ENCODE measurements around the gene ZNF582. TPM values are rescaled to one million over a fixed set of nuclear protein-coding genes. Genes with fewer than 3 reads are reported as not detected.
"Not testable (repeated sequence)": the region's sequence is repeated elsewhere in the genome, so short reads cannot be mapped to it uniquely, and the experiment has no call there.

The ZNF582 gene
- total and polyA plus RNA-seq, 12 donors: 3.6 to 9.7 (median 7.0) TPM

DNA sequence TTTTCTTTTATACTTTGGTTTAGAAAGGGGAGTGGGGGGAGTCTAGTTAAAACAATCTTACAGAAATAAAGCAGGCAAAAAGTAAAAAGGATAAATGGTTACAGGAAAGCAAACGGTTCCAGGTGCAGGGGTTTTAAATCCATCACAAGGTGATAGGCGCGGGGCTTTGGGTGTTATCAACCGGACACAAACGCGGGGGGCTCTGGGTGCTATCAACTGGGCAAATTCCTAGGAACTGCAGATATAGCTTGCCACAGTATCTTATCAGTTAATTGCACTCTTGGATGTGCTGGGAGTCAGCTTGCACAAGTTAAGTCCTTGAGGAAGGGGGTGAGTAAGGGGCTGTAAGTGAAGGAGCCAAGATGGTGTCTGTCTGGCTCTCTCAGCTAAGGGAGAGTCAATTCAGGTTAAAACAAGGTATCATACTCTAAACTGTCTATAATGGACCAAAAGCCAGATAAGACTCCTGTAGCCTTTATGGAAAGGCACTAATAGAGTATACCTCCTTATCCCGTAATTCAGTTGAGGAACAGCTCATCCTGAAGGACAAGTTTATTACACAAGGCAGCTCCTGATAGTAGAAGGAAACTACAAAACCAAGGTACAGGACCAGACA, 46.1 kb downstream of the ZNF582 start:
- Histone ChIP-seq H3K4me1 (replicated peaks in 1 of 2) (no peaks in the 10 kb centered on the region), H3K4me3 (no peak overlapping the region), H3K36me3 (replicated peaks in 1 of 2) (no peaks in the 10 kb centered on the region), H3K27me3 (no peaks in the 10 kb centered on the region), H3K27ac (no peak overlapping the region), H3K9me3 (replicated peaks in 1 of 3) (no peaks in the 10 kb centered on the region)
- no peak for DNase-seq
- intact Hi-C loops (cut with DNase I): loop anchor here in 1 of 2 donors (10.0 kb wide), 1 partner anchor 272 kb away; no protein-coding TSS in a partner anchor
- TF ChIP-seq, protein P1, sequence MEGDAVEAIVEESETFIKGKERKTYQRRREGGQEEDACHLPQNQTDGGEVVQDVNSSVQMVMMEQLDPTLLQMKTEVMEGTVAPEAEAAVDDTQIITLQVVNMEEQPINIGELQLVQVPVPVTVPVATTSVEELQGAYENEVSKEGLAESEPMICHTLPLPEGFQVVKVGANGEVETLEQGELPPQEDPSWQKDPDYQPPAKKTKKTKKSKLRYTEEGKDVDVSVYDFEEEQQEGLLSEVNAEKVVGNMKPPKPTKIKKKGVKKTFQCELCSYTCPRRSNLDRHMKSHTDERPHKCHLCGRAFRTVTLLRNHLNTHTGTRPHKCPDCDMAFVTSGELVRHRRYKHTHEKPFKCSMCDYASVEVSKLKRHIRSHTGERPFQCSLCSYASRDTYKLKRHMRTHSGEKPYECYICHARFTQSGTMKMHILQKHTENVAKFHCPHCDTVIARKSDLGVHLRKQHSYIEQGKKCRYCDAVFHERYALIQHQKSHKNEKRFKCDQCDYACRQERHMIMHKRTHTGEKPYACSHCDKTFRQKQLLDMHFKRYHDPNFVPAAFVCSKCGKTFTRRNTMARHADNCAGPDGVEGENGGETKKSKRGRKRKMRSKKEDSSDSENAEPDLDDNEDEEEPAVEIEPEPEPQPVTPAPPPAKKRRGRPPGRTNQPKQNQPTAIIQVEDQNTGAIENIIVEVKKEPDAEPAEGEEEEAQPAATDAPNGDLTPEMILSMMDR (IDR thresholded peaks at IDR 0.05): no peak
- TF ChIP-seq POLR2A (IDR thresholded peaks at IDR 0.05): no peak
- WGBS, 4 donors: 70 to 84% (median 75%) methylated on average over 7 of the region's 7 CpGs

DNA sequence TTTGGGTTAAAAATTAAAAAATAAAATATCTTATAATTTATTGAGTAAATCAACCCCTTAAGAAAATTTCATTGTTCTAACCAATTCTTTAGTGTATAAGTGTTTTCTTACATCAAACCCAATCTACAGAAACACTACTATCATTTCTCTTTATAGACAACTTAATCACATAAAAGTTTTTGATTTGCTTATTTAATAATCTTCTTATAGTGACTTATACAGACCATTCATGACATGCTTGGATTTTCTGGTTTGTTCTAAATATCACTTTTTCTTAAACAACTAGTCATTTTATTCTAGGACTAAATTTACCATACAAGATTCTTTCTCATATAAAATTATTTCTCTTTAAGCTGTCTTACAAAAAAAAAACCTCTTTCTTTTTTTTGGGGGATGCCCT, 51.4 kb downstream of the ZNF582 start:
- TF ChIP-seq, protein P1 (IDR thresholded peaks at IDR 0.05): no peak
- no peak for TF ChIP-seq POLR2A (IDR thresholded peaks at IDR 0.05)
- H3K4me1 ChIP-seq (replicated peaks in 1 of 2): no peaks in the 10 kb centered on the region
- H3K4me3 ChIP-seq: no peak overlapping the region
- DNase-seq: no peak
- no peaks in the 10 kb centered on the region for H3K36me3 ChIP-seq (replicated peaks in 1 of 2)
- intact Hi-C loops (cut with DNase I): loop anchor here in 1 of 2 donors (10.0 kb wide), 1 partner anchor 267 kb away; no protein-coding TSS in a partner anchor
- no peaks in the 10 kb centered on the region for H3K9me3 ChIP-seq (replicated peaks in 1 of 3)
- no peak overlapping the region for H3K27ac ChIP-seq
- no peaks in the 10 kb centered on the region for H3K27me3 ChIP-seq

DNA sequence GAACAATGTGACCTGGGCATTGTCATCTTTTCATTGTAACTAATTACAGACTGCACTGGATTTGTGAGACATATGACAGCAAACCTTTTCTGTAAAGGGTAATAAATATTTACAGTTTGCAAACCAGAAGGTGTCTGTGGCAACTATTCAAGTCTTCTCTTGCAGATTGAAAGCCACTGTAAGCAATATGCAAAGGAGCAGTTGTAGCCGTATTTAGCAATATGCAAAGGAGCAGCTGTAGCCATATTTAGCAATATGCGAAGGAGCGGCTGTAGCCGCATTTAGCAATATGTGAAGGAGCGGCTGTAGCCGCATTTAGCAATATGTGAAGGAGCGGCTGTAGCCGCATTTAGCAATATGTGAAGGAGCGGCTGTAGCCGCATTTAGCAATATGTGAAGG, 54.3 kb downstream of the ZNF582 start:
- H3K27ac ChIP-seq; H3K4me3 ChIP-seq; DNase-seq; H3K4me1 ChIP-seq (replicated peaks in 1 of 2); H3K9me3 ChIP-seq (replicated peaks in 1 of 3); H3K27me3 ChIP-seq; H3K36me3 ChIP-seq (replicated peaks in 1 of 2); intact Hi-C loops (cut with DNase I): not testable (repeated sequence)
- WGBS, 4 donors: 95 to 100% (median 96%) methylated on average over 6 to 8 of the region's 10 CpGs

DNA sequence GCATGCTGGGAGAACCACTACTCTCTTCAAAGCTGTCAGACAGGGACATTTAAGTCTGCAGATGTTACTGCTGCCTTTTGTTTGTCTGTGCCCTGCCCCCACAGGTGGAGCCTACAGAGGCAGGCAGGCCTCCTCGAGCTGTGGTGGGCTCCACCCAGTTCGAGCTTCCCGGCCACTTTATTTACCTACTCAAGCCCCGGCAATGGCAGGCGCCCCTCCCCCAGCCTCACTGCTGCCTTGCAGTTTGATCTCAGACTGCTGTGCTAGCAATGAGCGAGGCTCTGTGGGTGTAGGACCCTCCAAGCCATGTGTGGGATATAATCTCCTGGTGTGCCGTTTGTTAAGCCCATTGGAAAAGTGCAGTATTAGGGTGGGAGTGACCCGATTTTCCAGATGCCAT, 56.3 kb downstream of the ZNF582 start:
- not testable (repeated sequence) for DNase-seq

DNA sequence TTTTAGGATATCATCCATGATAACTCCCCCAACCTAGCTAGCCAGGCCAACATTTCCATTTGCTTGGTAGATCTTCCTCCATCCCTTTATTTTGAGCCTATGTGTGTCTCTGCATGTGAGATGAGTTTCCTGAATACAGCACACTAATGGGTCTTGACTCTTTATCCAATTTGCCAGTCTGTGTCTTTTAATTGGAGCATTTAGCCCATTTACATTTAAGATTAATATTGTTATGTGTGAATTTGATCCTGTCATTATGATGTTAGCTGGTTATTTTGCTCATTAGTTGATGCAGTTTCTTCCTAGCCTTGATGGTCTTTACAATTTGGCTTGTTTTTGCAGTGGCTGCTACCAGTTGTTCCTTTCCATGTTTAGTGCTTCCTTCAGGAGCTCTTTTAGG, 58.0 kb downstream of the ZNF582 start:
- H3K27ac ChIP-seq; H3K4me1 ChIP-seq (replicated peaks in 1 of 2); H3K9me3 ChIP-seq (replicated peaks in 1 of 3); H3K27me3 ChIP-seq; intact Hi-C loops (cut with DNase I); H3K36me3 ChIP-seq (replicated peaks in 1 of 2); DNase-seq; H3K4me3 ChIP-seq: not testable (repeated sequence)

More for the DNA sequence above, 56.3 kb downstream of the ZNF582 start:
- H3K27ac ChIP-seq; H3K4me1 ChIP-seq (replicated peaks in 1 of 2); intact Hi-C loops (cut with DNase I); H3K27me3 ChIP-seq; H3K36me3 ChIP-seq (replicated peaks in 1 of 2); H3K9me3 ChIP-seq (replicated peaks in 1 of 3); H3K4me3 ChIP-seq: not testable (repeated sequence)
- WGBS, 4 donors: 82 to 86% (median 84%) methylated on average over 5 to 8 of the region's 8 CpGs

DNA sequence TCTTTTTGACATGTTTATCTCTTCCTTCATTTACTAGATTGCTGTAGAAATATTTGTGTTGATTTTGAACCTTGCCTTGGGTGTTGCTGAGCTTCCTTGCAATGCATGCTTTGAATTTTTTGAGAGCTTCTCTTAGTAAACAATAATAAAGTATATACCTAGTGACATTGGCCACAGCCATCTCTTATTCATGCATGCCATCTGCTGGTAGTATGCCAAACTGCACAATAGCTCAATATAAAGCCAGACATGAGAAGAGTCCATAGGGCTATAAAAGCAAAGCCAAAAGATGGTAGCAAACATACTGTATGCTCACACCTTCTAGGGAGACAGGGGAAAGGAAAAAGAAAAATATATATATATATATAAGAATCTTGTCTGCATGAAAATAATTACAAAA, 59.8 kb downstream of the ZNF582 start:
- no peak overlapping the region for H3K4me3 ChIP-seq
- intact Hi-C loops (cut with DNase I): no loop called here
- H3K36me3 ChIP-seq (replicated peaks in 1 of 2): no peaks in the 10 kb centered on the region
- TF ChIP-seq, protein P1 (IDR thresholded peaks at IDR 0.05): peak; percentile 27 to 72 (median 65)
- TF ChIP-seq POLR2A (IDR thresholded peaks at IDR 0.05): no peak
- H3K9me3 ChIP-seq (replicated peaks in 1 of 3): no peaks in the 10 kb centered on the region
- H3K27me3 ChIP-seq: no peaks in the 10 kb centered on the region
- peak in 6 of 7 donors; percentile 30 to 72 (median 50) for DNase-seq
- H3K4me1 ChIP-seq (replicated peaks in 1 of 2): no peaks in the 10 kb centered on the region
- H3K27ac ChIP-seq: no peak overlapping the region

Measured in adrenal gland (tissue), 12 donors.